H1 (cell line): ENCODE measurements around the gene SLC25A28. TPM values are rescaled to one million over a fixed set of nuclear protein-coding genes. Genes with fewer than 3 reads are reported as not detected.

Experiments
- EZH2 ChIP-seq: fragments of 200-600 bp; sonication (generic); IDR thresholded peaks from 2 replicates; pipeline ENCODE4 v1.7.1; 2012; ENCODE audit warnings: low read depth, mild to moderate bottlenecking, moderate library complexity, low read length, inconsistent platforms; ENCODE audit not compliant: severe bottlenecking
- JUN ChIP-seq: IDR thresholded peaks from 2 replicates; pipeline ENCODE4 v1.6.1; 2011; ENCODE audit warnings: low read depth, mild to moderate bottlenecking, improper control_type of control experiment, low read length
- MAFK ChIP-seq: IDR thresholded peaks from 2 replicates; pipeline ENCODE4 v1.6.1; 2012; ENCODE audit warnings: low read depth, mild to moderate bottlenecking, improper control_type of control experiment, low read length
- NANOG ChIP-seq: IDR thresholded peaks from 2 replicates; pipeline ENCODE4 v1.6.1; 2011; ENCODE audit warnings: low read length, low read depth, mild to moderate bottlenecking, inconsistent platforms; ENCODE audit not compliant: insufficient read depth, poor library complexity, severe bottlenecking
- RXRA ChIP-seq: IDR thresholded peaks from 2 replicates; pipeline ENCODE4 v1.6.1; 2011; ENCODE audit warnings: low read depth, mild to moderate bottlenecking, low read length, moderate library complexity; ENCODE audit not compliant: insufficient read depth
- SAP30 ChIP-seq: fragments of 300-600 bp; sonication (generic); IDR thresholded peaks from 2 replicates; pipeline ENCODE4 v1.7.1; 2012; ENCODE audit warnings: low read length, moderate library complexity, mild to moderate bottlenecking, inconsistent platforms; ENCODE audit not compliant: insufficient read depth, insufficient replicate concordance
- SP2 ChIP-seq: IDR thresholded peaks from 2 replicates; pipeline ENCODE4 v1.6.1; 2012; ENCODE audit warnings: mild to moderate bottlenecking, low read length, inconsistent platforms
- TEAD4 ChIP-seq: IDR thresholded peaks from 2 replicates; pipeline ENCODE4 v1.6.1; 2012; ENCODE audit warnings: low read depth, low read length, inconsistent platforms, mixed read lengths
- polyA plus RNA-seq, 7 experiments: library from polyadenylated mRNA; depleted of rRNA in 3 of 7; stranded (reverse) in 5 of 7; unstranded in 2 of 7; fragments of >200 nt in 5 of 7; fragments of 200-250 nt in 2 of 7; gene quantifications; 1 replicate in 5 of 7; 2 replicates in 1 of 7; 4 replicates in 1 of 7; pipeline versions ENCODE4 v1.2.1 to v1.2.3, GENCODE V29; 2011 to 2013; ENCODE audit warnings: missing spikeins in 2 of 7, mixed read lengths in 2 of 7
- total RNA-seq: library from RNA; stranded (reverse); fragmentation: NEBNext Ultra II Directional; extraction: Animal tissue kit (Norgen Biotek cat#: 25700); gene quantifications from 2 replicates; pipeline ENCODE4 v1.2.1, GENCODE V29; 2021
- TF ChIP-seq, protein P1 (sequence below): fragments of 300-600 bp; sonication (generic); IDR thresholded peaks from 2 replicates; pipeline ENCODE4 v1.7.1; 2012; ENCODE audit warnings: low read length, moderate library complexity, mild to moderate bottlenecking, inconsistent platforms; ENCODE audit not compliant: insufficient replicate concordance

The SLC25A28 gene
- total and polyA plus RNA-seq, 2 of the 8 experiments (the other 6 are each of a cell fraction or from before 2014, with no cell fraction given), result 17.2 to 18.5 TPM

GRCh38 chr10:99647601-99648151 is 27.4 kb upstream of the SLC25A28 start (continued):
- TF ChIP-seq, protein P1, sequence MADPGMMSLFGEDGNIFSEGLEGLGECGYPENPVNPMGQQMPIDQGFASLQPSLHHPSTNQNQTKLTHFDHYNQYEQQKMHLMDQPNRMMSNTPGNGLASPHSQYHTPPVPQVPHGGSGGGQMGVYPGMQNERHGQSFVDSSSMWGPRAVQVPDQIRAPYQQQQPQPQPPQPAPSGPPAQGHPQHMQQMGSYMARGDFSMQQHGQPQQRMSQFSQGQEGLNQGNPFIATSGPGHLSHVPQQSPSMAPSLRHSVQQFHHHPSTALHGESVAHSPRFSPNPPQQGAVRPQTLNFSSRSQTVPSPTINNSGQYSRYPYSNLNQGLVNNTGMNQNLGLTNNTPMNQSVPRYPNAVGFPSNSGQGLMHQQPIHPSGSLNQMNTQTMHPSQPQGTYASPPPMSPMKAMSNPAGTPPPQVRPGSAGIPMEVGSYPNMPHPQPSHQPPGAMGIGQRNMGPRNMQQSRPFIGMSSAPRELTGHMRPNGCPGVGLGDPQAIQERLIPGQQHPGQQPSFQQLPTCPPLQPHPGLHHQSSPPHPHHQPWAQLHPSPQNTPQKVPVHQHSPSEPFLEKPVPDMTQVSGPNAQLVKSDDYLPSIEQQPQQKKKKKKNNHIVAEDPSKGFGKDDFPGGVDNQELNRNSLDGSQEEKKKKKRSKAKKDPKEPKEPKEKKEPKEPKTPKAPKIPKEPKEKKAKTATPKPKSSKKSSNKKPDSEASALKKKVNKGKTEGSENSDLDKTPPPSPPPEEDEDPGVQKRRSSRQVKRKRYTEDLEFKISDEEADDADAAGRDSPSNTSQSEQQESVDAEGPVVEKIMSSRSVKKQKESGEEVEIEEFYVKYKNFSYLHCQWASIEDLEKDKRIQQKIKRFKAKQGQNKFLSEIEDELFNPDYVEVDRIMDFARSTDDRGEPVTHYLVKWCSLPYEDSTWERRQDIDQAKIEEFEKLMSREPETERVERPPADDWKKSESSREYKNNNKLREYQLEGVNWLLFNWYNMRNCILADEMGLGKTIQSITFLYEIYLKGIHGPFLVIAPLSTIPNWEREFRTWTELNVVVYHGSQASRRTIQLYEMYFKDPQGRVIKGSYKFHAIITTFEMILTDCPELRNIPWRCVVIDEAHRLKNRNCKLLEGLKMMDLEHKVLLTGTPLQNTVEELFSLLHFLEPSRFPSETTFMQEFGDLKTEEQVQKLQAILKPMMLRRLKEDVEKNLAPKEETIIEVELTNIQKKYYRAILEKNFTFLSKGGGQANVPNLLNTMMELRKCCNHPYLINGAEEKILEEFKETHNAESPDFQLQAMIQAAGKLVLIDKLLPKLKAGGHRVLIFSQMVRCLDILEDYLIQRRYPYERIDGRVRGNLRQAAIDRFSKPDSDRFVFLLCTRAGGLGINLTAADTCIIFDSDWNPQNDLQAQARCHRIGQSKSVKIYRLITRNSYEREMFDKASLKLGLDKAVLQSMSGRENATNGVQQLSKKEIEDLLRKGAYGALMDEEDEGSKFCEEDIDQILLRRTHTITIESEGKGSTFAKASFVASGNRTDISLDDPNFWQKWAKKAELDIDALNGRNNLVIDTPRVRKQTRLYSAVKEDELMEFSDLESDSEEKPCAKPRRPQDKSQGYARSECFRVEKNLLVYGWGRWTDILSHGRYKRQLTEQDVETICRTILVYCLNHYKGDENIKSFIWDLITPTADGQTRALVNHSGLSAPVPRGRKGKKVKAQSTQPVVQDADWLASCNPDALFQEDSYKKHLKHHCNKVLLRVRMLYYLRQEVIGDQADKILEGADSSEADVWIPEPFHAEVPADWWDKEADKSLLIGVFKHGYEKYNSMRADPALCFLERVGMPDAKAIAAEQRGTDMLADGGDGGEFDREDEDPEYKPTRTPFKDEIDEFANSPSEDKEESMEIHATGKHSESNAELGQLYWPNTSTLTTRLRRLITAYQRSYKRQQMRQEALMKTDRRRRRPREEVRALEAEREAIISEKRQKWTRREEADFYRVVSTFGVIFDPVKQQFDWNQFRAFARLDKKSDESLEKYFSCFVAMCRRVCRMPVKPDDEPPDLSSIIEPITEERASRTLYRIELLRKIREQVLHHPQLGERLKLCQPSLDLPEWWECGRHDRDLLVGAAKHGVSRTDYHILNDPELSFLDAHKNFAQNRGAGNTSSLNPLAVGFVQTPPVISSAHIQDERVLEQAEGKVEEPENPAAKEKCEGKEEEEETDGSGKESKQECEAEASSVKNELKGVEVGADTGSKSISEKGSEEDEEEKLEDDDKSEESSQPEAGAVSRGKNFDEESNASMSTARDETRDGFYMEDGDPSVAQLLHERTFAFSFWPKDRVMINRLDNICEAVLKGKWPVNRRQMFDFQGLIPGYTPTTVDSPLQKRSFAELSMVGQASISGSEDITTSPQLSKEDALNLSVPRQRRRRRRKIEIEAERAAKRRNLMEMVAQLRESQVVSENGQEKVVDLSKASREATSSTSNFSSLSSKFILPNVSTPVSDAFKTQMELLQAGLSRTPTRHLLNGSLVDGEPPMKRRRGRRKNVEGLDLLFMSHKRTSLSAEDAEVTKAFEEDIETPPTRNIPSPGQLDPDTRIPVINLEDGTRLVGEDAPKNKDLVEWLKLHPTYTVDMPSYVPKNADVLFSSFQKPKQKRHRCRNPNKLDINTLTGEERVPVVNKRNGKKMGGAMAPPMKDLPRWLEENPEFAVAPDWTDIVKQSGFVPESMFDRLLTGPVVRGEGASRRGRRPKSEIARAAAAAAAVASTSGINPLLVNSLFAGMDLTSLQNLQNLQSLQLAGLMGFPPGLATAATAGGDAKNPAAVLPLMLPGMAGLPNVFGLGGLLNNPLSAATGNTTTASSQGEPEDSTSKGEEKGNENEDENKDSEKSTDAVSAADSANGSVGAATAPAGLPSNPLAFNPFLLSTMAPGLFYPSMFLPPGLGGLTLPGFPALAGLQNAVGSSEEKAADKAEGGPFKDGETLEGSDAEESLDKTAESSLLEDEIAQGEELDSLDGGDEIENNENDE, result no peak
- TF ChIP-seq JUN (no peak), EZH2 (no peak), SAP30 (no peak), TEAD4 (no peak), MAFK (no peak), NANOG (no peak), SP2 (no peak), RXRA (no peak)
